SH-SY5Y (cell line): ENCODE data around the gene WSCD1.

ENCODE experiments used
- GATA2 ChIP-seq: IDR thresholded peaks from 2 replicates; pipeline ENCODE4 v1.6.1; 2011; ENCODE audit warnings: mild to moderate bottlenecking, low read depth, low read length
- GATA3 ChIP-seq: IDR thresholded peaks from 2 replicates; pipeline ENCODE4 v1.6.1; 2011; ENCODE audit warnings: low read depth, mild to moderate bottlenecking, low read length, moderate library complexity

GRCh38 chr17:6072611-6073010 is 2.4 kb downstream of the WSCD1 start:
- TF ChIP-seq GATA3 (no peak), GATA2 (no peak)
